ENCODE data around the gene ACP5.
"Not testable (repeated sequence)": the region's sequence is repeated elsewhere in the genome, so short reads cannot be mapped to it uniquely, and the experiment has no call there.

GRCh38 chr19:11573763-11574162 lies 3.7 kb downstream of the ACP5 start:
- TF ChIP-seq, protein P1, sequence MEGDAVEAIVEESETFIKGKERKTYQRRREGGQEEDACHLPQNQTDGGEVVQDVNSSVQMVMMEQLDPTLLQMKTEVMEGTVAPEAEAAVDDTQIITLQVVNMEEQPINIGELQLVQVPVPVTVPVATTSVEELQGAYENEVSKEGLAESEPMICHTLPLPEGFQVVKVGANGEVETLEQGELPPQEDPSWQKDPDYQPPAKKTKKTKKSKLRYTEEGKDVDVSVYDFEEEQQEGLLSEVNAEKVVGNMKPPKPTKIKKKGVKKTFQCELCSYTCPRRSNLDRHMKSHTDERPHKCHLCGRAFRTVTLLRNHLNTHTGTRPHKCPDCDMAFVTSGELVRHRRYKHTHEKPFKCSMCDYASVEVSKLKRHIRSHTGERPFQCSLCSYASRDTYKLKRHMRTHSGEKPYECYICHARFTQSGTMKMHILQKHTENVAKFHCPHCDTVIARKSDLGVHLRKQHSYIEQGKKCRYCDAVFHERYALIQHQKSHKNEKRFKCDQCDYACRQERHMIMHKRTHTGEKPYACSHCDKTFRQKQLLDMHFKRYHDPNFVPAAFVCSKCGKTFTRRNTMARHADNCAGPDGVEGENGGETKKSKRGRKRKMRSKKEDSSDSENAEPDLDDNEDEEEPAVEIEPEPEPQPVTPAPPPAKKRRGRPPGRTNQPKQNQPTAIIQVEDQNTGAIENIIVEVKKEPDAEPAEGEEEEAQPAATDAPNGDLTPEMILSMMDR (IDR thresholded peaks at IDR 0.05) = not testable (repeated sequence)
- TF ChIP-seq POLR2A (IDR thresholded peaks at IDR 0.05) = not testable (repeated sequence)
